AG09319 (cell line): ENCODE results near the gene MYH7B.
A peak's percentile ranks its signal among the peaks of the same experiment; 100 is the strongest.

Source experiments
- DNase-seq: peaks from one replicate; pipeline ENCODE4 v3.0.0-alpha.2; 2010; ENCODE audit warnings: low read depth; ENCODE audit errors: extremely low read depth
- TF ChIP-seq, protein P1 (sequence below): IDR thresholded peaks from 2 replicates; pipeline ENCODE4 v1.5.1; 2011; ENCODE audit warnings: low read depth, mild to moderate bottlenecking, inconsistent platforms, low read length, moderate library complexity

Gene MYH7B

DNA sequence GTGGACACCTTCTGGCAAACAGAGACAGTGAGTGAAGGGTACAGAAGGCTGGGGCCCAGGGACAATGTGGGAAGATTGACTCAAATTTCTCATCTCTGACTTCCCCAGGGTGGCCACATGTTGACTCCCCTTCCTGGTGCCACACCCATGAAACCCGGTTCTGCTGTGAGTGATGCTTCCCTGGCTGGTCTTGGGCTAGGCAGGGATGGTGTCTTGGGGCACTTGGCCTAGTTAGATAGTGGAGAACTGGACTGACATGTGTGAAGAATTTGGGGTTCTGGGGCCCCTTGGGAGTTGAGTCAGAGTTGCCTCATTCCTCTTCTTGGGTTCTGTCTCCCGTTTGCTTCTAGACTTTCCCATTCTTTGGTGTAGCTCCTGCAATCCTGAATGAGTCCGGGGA is 34.2 kb upstream of the MYH7B start:
- TF ChIP-seq, protein P1, sequence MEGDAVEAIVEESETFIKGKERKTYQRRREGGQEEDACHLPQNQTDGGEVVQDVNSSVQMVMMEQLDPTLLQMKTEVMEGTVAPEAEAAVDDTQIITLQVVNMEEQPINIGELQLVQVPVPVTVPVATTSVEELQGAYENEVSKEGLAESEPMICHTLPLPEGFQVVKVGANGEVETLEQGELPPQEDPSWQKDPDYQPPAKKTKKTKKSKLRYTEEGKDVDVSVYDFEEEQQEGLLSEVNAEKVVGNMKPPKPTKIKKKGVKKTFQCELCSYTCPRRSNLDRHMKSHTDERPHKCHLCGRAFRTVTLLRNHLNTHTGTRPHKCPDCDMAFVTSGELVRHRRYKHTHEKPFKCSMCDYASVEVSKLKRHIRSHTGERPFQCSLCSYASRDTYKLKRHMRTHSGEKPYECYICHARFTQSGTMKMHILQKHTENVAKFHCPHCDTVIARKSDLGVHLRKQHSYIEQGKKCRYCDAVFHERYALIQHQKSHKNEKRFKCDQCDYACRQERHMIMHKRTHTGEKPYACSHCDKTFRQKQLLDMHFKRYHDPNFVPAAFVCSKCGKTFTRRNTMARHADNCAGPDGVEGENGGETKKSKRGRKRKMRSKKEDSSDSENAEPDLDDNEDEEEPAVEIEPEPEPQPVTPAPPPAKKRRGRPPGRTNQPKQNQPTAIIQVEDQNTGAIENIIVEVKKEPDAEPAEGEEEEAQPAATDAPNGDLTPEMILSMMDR: no peak
- no peak for DNase-seq

DNA sequence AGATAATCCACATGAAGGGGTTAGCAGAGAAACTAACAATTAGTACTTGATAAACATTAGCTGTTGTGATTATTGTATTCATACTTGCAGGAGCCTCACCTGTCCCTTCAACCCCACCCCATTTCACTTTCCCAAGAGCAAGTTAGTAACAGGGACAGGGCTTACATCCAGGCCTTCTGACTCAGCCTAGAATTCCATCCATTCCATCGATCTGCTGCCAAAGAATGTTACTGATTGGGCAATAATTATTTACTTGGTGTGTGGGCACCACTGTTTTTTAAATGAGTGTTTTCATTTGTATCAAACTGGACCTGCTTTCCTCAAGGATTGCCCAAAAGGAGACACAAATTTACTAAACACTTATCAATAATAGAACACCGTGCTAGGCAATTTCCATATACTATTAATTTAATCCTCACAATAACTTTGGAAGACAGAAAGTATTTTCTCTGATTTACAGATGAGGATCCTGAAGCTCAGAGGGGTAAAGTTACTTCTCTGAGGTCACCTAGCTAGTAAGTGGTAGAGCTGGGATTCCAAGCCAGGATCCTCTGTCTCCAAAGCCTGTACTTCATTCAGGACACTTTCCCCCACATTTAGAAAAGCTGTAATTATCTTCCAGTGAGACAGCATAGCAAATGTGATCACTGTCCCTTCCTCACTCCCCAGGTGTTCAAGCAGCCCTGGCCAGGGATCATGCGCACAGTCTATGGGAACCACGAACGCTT is 32.9 kb upstream of the MYH7B start:
- TF ChIP-seq, protein P1: no peak
- peak; percentile 52 for DNase-seq

DNA sequence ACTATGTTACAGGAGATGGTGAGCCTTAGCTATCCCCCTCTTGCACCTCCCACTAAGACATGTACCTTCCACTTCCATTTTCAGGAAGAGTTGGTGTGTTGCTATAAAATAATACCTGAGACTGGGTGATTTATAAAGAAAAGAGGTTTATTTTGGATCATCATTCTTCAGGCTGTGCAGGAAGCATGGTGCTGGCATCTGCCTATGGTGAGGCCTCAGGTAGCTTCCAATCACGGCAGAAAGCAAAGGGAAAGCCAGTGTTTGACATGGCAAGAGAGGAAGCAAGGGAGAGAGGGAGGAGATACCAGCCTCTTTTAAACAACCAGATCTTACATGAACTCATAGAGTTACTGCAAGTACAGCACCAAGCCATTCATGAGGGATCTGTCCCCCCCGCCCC is 32.3 kb upstream of the MYH7B start:
- DNase-seq: no peak
- TF ChIP-seq, protein P1: no peak

DNA sequence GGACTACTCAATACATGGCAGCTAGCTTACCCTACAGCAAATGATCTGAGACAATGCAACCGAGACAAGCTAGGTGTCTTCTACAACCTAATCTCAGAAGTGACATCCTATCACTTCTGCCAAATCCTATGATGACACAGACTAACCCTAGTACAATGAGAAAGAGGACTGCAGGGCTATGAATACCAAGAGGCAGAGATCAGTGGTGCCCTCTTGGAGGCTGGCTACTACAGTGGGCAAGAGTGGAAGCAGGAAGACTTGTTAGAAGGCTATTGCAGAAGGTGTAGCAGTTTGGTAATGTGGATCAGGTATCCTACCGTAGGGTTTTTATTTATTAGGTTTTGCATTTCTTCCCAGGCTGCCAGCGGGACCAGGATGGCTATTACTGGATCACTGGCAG is 30.3 kb upstream of the MYH7B start:
- DNase-seq: no peak
- TF ChIP-seq, protein P1: no peak

DNA sequence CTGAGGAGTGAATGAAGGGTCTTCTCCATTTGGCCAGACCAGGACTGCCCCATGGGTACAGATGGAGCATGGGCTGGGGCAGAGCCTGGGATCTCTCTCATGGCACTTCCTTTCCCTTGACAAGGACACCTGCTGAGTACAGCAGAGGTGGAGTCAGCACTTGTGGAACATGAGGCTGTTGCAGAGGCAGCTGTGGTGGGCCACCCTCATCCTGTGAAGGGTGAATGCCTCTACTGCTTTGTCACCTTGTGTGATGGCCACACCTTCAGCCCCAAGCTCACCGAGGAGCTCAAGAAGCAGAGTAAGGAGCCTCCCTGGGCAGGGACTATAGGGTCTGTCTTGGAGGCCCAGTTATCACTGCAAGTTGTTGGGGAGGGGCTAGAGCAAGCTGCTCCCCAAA is 29.7 kb upstream of the MYH7B start:
- DNase-seq: no peak
- TF ChIP-seq, protein P1: no peak

DNA sequence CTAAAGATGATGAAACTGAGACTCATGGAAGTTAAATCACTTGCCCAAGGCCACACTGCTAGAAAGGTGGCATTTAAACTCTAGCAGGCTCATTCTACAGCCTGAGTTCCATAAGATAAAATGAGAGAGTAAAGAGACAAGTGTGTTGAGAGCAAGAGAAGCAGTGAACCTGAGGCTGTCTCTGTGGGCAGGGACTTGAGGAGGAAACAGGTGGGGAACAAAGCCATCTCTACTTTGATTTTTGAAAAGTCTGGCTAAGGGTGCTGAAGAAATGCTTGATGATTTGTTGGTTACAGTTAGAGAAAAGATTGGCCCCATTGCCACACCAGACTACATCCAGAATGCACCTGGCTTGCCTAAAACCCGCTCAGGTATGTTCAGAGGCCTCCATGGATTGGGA is 29.1 kb upstream of the MYH7B start:
- no peak for DNase-seq
- TF ChIP-seq, protein P1: no peak

DNA sequence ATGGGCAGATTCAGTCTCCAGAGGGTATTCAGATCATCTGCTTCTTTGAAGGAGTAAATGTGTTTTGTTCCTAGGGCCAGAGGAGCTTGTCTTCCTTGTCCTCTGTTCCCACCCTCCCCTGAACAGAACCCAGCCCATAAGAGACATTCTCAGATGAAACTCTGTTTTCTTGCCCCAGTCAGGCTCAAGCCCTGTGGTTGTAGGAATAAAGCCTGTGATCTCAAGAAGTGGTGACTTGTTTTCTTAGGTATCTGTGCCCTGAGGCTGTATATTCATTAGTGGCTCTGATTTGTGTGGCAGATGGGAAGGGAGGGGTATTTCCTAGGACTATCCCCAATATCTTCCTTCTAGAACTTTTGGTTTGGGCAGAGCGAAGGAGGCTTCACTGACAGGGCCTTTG is 27.9 kb upstream of the MYH7B start:
- TF ChIP-seq, protein P1: no peak
- DNase-seq: no peak
